Endothelial cell of umbilical vein (primary cell): ENCODE data around the gene SLC25A43. TPM values are rescaled to one million over a fixed set of nuclear protein-coding genes. Genes with fewer than 3 reads are reported as not detected.

Source experiments
- BruUV-seq: library from RNA; stranded (reverse); fragments of 400-500 nt; replicated peaks from 2 replicates; lab custom pipeline; 2021; lab: Mats Ljungman, UMichigan
- CTCF ChIA-PET: fragments of 300-600, 350-600 bp; sonication (Branson Sonifier 250); formaldehyde crosslinking; loops from one replicate; lab custom pipeline; 2021; ENCODE audit warnings: antibody characterized with exemption, inconsistent platforms; lab: Charles Lee
- POLR2A ChIA-PET: fragments of 300-600, 350-600 bp; sonication (Branson Sonifier 250); formaldehyde crosslinking; loops from one replicate; lab custom pipeline; 2021; ENCODE audit warnings: antibody characterized with exemption, inconsistent platforms; lab: Charles Lee
- DNase-seq: peaks from one replicate; pipeline ENCODE4 v3.0.0-alpha.2; 2011; ENCODE audit warnings: low read depth, low spot score
- FAIRE-seq: peaks from 2 replicates; lab custom pipeline; 2011; peaks lifted over from hg19 to GRCh38; lab: Jason Lieb, UNC
- H2AFZ ChIP-seq: 2 replicates; pipeline ENCODE4 v1.6.0; 2012; ENCODE audit warnings: low read depth, low read length, control low read depth, inconsistent platforms
- H3K27ac ChIP-seq: 2 replicates; pipeline ENCODE4 v1.5.1; 2011; ENCODE audit warnings: low read depth, mild to moderate bottlenecking, control low read depth, low read length, moderate library complexity; ENCODE audit not compliant: insufficient read depth
- H3K27me3 ChIP-seq, 2 experiments: 2 replicates each; pipeline versions ENCODE4 v1.6.0 to v1.6.1; 2011; ENCODE audit warnings: low read length in 2 of 2, mixed read lengths in 1 of 2; ENCODE audit not compliant: control insufficient read depth in 2 of 2, insufficient read depth in 2 of 2
- H3K36me3 ChIP-seq, 2 experiments: 2 replicates in 1 of 2; 3 replicates in 1 of 2; pipeline ENCODE4 v1.5.1; 2011; ENCODE audit warnings: low read length in 2 of 2, mild to moderate bottlenecking in 1 of 2, moderate library complexity in 1 of 2; ENCODE audit not compliant: control insufficient read depth in 2 of 2, insufficient read depth in 2 of 2; ENCODE audit errors: extremely low read depth in 1 of 2
- H3K4me1 ChIP-seq: 3 replicates; pipeline ENCODE4 v1.5.1; 2011; ENCODE audit warnings: mild to moderate bottlenecking, low read length; ENCODE audit not compliant: control insufficient read depth, insufficient read depth; ENCODE audit errors: extremely low read depth
- H3K4me2 ChIP-seq: 2 replicates; pipeline ENCODE4 v1.6.1; 2011; ENCODE audit warnings: low read length, control low read depth, mixed read lengths; ENCODE audit not compliant: insufficient read depth
- H3K4me3 ChIP-seq, 3 experiments: fragments of 200-600 bp in 1 of 3; sonication (generic), shearing (Covaris generic) in 1 of 3; replicated peaks in 1 of 3; 2 replicates each; pipeline ENCODE4 v1.5.1; 2011 to 2016; ENCODE audit warnings: control low read depth in 3 of 3, low read length in 3 of 3, mild to moderate bottlenecking in 2 of 3, inconsistent platforms in 1 of 3, low read depth in 1 of 3, moderate library complexity in 1 of 3; ENCODE audit not compliant: insufficient read depth in 1 of 3
- H3K79me2 ChIP-seq: 2 replicates; pipeline ENCODE4 v1.6.0; 2012; ENCODE audit warnings: low read length, inconsistent platforms; ENCODE audit not compliant: control insufficient read depth, insufficient read depth
- H3K9ac ChIP-seq: replicated peaks from 2 replicates; pipeline ENCODE3; 2011; ENCODE audit warnings: low read length, control low read depth; ENCODE audit not compliant: insufficient read depth; ENCODE audit errors: extremely low read depth
- H3K9me1 ChIP-seq: replicated peaks from 3 replicates; pipeline ENCODE4 v1.6.0; 2011; ENCODE audit warnings: mild to moderate bottlenecking, low read length; ENCODE audit not compliant: control insufficient read depth, insufficient read depth; ENCODE audit errors: extremely low read depth
- H3K9me3 ChIP-seq: replicated peaks from 2 replicates; pipeline ENCODE4 v1.5.1; 2012; ENCODE audit warnings: low read length, inconsistent platforms; ENCODE audit not compliant: control insufficient read depth, insufficient read depth
- H4K20me1 ChIP-seq: replicated peaks from 2 replicates; pipeline ENCODE3; 2011; ENCODE audit warnings: mild to moderate bottlenecking, low read length; ENCODE audit not compliant: control insufficient read depth, insufficient read depth; ENCODE audit errors: extremely low read depth
- EZH2 ChIP-seq: IDR thresholded peaks from 2 replicates; pipeline ENCODE4 v1.6.1; 2012; ENCODE audit warnings: borderline replicate concordance, low read depth, mild to moderate bottlenecking, moderate library complexity, low read length, inconsistent platforms; ENCODE audit not compliant: severe bottlenecking
- GATA2 ChIP-seq: IDR thresholded peaks from 2 replicates; pipeline ENCODE4 v1.7.0; 2011; ENCODE audit warnings: low read depth, mild to moderate bottlenecking, moderate library complexity, mixed read lengths, low read length; ENCODE audit not compliant: insufficient read length, insufficient read depth
- JUN ChIP-seq: IDR thresholded peaks from 2 replicates; pipeline ENCODE4 v1.6.1; 2011; ENCODE audit warnings: borderline replicate concordance, low read depth; ENCODE audit not compliant: insufficient read length, insufficient read depth
- MYC ChIP-seq: IDR thresholded peaks from one replicate; pipeline ENCODE4 v1.6.1; 2011; ENCODE audit warnings: mild to moderate bottlenecking, low read depth, low read length
- POLR2A ChIP-seq: IDR thresholded peaks from 2 replicates; pipeline ENCODE4 v1.6.1; 2012; ENCODE audit warnings: low read depth, mild to moderate bottlenecking, control low read depth, low read length
- dilution Hi-C: fragments of 300-500 bp; cut with MboI; formaldehyde crosslinking; loops from one replicate; pipeline ENCODE4 v1.15.0; 2019; ENCODE audit warnings: low sequenced_read_pairs; ENCODE audit not compliant: extremely low pct_ligation_motif_present
- intact Hi-C: fragments of 100-400 bp; cut with micrococcal nuclease; formaldehyde crosslinking; loops from one replicate; pipeline ENCODE4 v1.10.0; 2022
- polyA plus RNA-seq, 4 experiments: library from polyadenylated mRNA; depleted of rRNA in 3 of 4; stranded (reverse) in 3 of 4; unstranded in 1 of 4; fragments of >200 nt; gene quantifications; 2 replicates each; pipeline versions ENCODE4 v1.2.1 to v1.2.3, GENCODE V29; 2011 to 2012; ENCODE audit warnings: missing spikeins in 1 of 4
- total RNA-seq: library from RNA; stranded (reverse); gene quantifications from 2 replicates; pipeline ENCODE4 v1.2.3, GENCODE V29; 2021
- TF ChIP-seq, protein P1 (sequence below), 2 donors: IDR thresholded peaks; 1 replicate in 1 of 2; 2 replicates in 1 of 2; pipeline ENCODE4 v1.5.1; 2011; ENCODE audit warnings: low read length in 2 of 2, mild to moderate bottlenecking in 2 of 2, moderate library complexity in 2 of 2, control low read depth in 1 of 2, inconsistent platforms in 1 of 2, low read depth in 1 of 2; ENCODE audit not compliant: insufficient read depth in 1 of 2; ENCODE audit errors: extremely low read depth in 1 of 2

SLC25A43 gene
- total and polyA plus RNA-seq, 2 donors (not counting 3 experiments of a cell fraction or from before 2014, with no cell fraction given), result 7.2 to 11.5 TPM

GRCh38 chrX:119475389-119476101, 76.4 kb downstream of the SLC25A43 start:
- H3K9me1 ChIP-seq, result no peaks in the 10 kb centered on the region
- no peaks in the 10 kb centered on the region for H3K4me1 ChIP-seq
- intact Hi-C loops, result no loop called here
- no peak for TF ChIP-seq EZH2
- no peak for TF ChIP-seq MYC
- TF ChIP-seq, protein P1, sequence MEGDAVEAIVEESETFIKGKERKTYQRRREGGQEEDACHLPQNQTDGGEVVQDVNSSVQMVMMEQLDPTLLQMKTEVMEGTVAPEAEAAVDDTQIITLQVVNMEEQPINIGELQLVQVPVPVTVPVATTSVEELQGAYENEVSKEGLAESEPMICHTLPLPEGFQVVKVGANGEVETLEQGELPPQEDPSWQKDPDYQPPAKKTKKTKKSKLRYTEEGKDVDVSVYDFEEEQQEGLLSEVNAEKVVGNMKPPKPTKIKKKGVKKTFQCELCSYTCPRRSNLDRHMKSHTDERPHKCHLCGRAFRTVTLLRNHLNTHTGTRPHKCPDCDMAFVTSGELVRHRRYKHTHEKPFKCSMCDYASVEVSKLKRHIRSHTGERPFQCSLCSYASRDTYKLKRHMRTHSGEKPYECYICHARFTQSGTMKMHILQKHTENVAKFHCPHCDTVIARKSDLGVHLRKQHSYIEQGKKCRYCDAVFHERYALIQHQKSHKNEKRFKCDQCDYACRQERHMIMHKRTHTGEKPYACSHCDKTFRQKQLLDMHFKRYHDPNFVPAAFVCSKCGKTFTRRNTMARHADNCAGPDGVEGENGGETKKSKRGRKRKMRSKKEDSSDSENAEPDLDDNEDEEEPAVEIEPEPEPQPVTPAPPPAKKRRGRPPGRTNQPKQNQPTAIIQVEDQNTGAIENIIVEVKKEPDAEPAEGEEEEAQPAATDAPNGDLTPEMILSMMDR (IDR thresholded peaks at IDR 0.05; ENCODE audit: extremely low read depth in 1 of 2, insufficient read depth in 1 of 2, low read depth in 1 of 2, low read length in 2 of 2), result no peak
- no peak for TF ChIP-seq POLR2A
- CTCF ChIA-PET, result interaction anchor here (0.7 kb wide), 1 partner anchor 41 kb away, joined by 3 read pairs; no protein-coding TSS in a partner anchor
- no peaks in the 10 kb centered on the region for H3K79me2 ChIP-seq
- H3K4me3 ChIP-seq, result no peak overlapping the region
- DNase-seq (no peak), FAIRE-seq (no peak)
- H4K20me1 ChIP-seq, result no peaks in the 10 kb centered on the region
- POLR2A ChIA-PET, result no interaction called here
- no peak overlapping the region for H3K9ac ChIP-seq
- no peaks in the 10 kb centered on the region for H3K27me3 ChIP-seq
- H3K36me3 ChIP-seq, result peaks cover 0 to 1% of the 10 kb centered on the region in 2 experiments
- dilution Hi-C loops, result no loop called here
- BruUV-seq, result no TSS peak
- H3K4me2 ChIP-seq, result no peak overlapping the region
- H3K9me3 ChIP-seq, result no peaks in the 10 kb centered on the region
- H3K27ac ChIP-seq, result no peak overlapping the region
- H2AFZ ChIP-seq, result no peak overlapping the region

DNA sequence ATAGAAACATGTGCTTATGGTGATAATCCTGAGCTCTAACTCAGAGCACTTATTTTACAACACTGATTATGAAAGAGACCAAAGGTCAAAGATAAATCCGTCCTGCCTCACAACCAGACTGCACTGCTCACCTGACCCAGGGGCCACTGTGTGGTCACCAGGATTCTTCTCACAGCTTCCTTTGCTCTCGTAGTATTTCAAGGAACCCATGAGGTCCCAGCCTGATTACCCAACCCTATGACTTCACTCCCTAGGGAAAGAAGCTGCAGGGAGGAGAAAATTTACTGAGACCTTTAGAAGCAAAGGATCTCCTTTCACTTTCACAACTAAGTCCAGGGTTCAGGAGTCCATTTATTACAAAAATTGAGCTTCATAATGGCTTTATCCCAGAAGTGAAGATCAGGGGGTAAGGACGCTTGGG, 78.7 kb downstream of the SLC25A43 start:
- no peaks in the 10 kb centered on the region for H3K27me3 ChIP-seq
- no peak for FAIRE-seq
- no peaks in the 10 kb centered on the region for H3K9me3 ChIP-seq
- ChIA-PET CTCF (interaction anchor here (1.1 to 2.5 kb wide), 5 partner anchors 9 to 132 kb away, joined by 3 to 13 read pairs (median 6); no protein-coding TSS in a partner anchor), POLR2A (interaction anchor here (0.6 kb wide), 1 partner anchor 90 kb away, joined by 4 read pairs; no protein-coding TSS in a partner anchor)
- dilution Hi-C loops (no loop called here), intact Hi-C loops (no loop called here)
- H3K9me1 ChIP-seq, result no peaks in the 10 kb centered on the region
- H3K9ac ChIP-seq, result no peak overlapping the region
- H3K79me2 ChIP-seq, result no peaks in the 10 kb centered on the region
- no peak overlapping the region for H2AFZ ChIP-seq
- H3K4me3 ChIP-seq, result no peak overlapping the region
- H3K4me1 ChIP-seq, result no peaks in the 10 kb centered on the region
- H3K36me3 ChIP-seq, result no peaks in the 10 kb centered on the region
- BruUV-seq, result no TSS peak
- H4K20me1 ChIP-seq, result no peaks in the 10 kb centered on the region
- no peak overlapping the region for H3K4me2 ChIP-seq
- DNase-seq, result no peak
- TF ChIP-seq EZH2, result no peak
- TF ChIP-seq JUN, result no peak
- no peak for TF ChIP-seq GATA2
- H3K27ac ChIP-seq, result no peak overlapping the region
